Stimulated activated CD8-positive, alpha-beta memory T cell treated with anti-CD3 and anti-CD28 coated beads, Interleukin-12 subunit alpha, Interleukin-12 subunit beta, amount 100 ng/mL, for 24 hours (primary cell): ENCODE measurements around the gene E4F1.
A peak's percentile ranks its signal among the peaks of the same experiment; 100 is the strongest.
"Not testable (repeated sequence)": the region's sequence is repeated elsewhere in the genome, so short reads cannot be mapped to it uniquely, and the experiment has no call there.

Source experiments
- DNase-seq: peaks from one replicate; pipeline ENCODE4 v3.0.0-alpha.2; 2020; ENCODE audit errors: extremely low read depth

E4F1 gene

GRCh38 chr16:2190002-2190658 is 33.3 kb upstream of the E4F1 start:
- DNase-seq: no peak

GRCh38 chr16:2190659-2191445 is 32.5 kb upstream of the E4F1 start:
- no peak for DNase-seq

- no peak for DNase-seq
Measured at GRCh38 chr16:2191446-2191706, 32.0 kb upstream of the E4F1 start.

- no peak for DNase-seq
Measured at GRCh38 chr16:2194166-2194834, 29.1 kb upstream of the E4F1 start.

GRCh38 chr16:2194852-2195321 is 28.5 kb upstream of the E4F1 start:
- DNase-seq: no peak

GRCh38 chr16:2195322-2196161 is 27.8 kb upstream of the E4F1 start:
- DNase-seq: no peak

- no peak for DNase-seq
Measured at GRCh38 chr16:2196162-2196980, 27.0 kb upstream of the E4F1 start, which contains the start of gene CASKIN1. Gene CASKIN1 (minus strand): TSS chr16:2196605. CDS start chr16:2196432, 173 bp downstream.

- DNase-seq: no peak
Measured at GRCh38 chr16:2196981-2197511, 26.3 kb upstream of the E4F1 start.

- no peak for DNase-seq
Measured at GRCh38 chr16:2197765-2198164, 25.6 kb upstream of the E4F1 start.

GRCh38 chr16:2198283-2198682 is 25.1 kb upstream of the E4F1 start:
- no peak for DNase-seq

GRCh38 chr16:2199095-2199494 is 24.3 kb upstream of the E4F1 start:
- no peak for DNase-seq

GRCh38 chr16:2199621-2200139 is 23.7 kb upstream of the E4F1 start:
- DNase-seq: no peak

GRCh38 chr16:2200313-2200712 is 23.1 kb upstream of the E4F1 start:
- DNase-seq: no peak

GRCh38 chr16:2203119-2203688 is 20.2 kb upstream of the E4F1 start:
- not testable (repeated sequence) for DNase-seq

- no peak for DNase-seq
Measured at GRCh38 chr16:2204416-2205103, 18.8 kb upstream of the E4F1 start.

GRCh38 chr16:2205104-2205966 is 18.1 kb upstream of the E4F1 start, which contains the start of gene MLST8:
Gene MLST8 (plus strand): TSS chr16:2205454. CDS start chr16:2206086, 632 bp downstream.
- peak; percentile 77 for DNase-seq

GRCh38 chr16:2205967-2206313 is 17.5 kb upstream of the E4F1 start:
- DNase-seq: no peak

GRCh38 chr16:2206420-2206779 is 17.0 kb upstream of the E4F1 start:
- DNase-seq: no peak
